GM23338 (cell line): ENCODE data around the gene SMG7.

Experiments
- CTCF ChIP-seq, 2 experiments: fragments of 200-600 bp in 1 of 2; sonication (generic) in 1 of 2; conservative IDR thresholded peaks; 2 replicates each; pipeline versions ENCODE4 v1.5.1 to v1.6.1; 2016 to 2017; ENCODE audit warnings: antibody characterized with exemption in 2 of 2, low read depth in 2 of 2, mild to moderate bottlenecking in 2 of 2, moderate library complexity in 1 of 2
- EZH2 ChIP-seq: fragments of 200-600 bp; sonication (generic); IDR thresholded peaks from one replicate; pipeline ENCODE4 v1.8.0; 2017; ENCODE audit warnings: antibody characterized with exemption, mild to moderate bottlenecking, low read depth; ENCODE audit not compliant: unreplicated experiment
- EZH2phosphoT487 ChIP-seq: fragments of 200-600 bp; sonication (generic); IDR thresholded peaks from one replicate; pipeline ENCODE4 v1.8.1; 2018; ENCODE audit warnings: antibody characterized with exemption; ENCODE audit not compliant: unreplicated experiment
- JUNB ChIP-seq: IDR thresholded peaks from one replicate; pipeline ENCODE4 v1.6.1; 2016; ENCODE audit warnings: antibody characterized with exemption; ENCODE audit not compliant: unreplicated experiment
- POLR2AphosphoS5 ChIP-seq: IDR thresholded peaks from 2 replicates; pipeline ENCODE4 v1.6.1; 2016; ENCODE audit warnings: antibody characterized with exemption, low read depth
- REST ChIP-seq: IDR thresholded peaks from one replicate; pipeline ENCODE4 v1.6.1; 2018; ENCODE audit warnings: antibody characterized with exemption; ENCODE audit not compliant: unreplicated experiment

- TF ChIP-seq CTCF (conservative IDR thresholded peaks at IDR 0.05; ENCODE audit: low read depth in 2 of 2) (no peak), POLR2AphosphoS5 (no peak), EZH2phosphoT487 (no peak), EZH2 (no peak), REST (no peak), JUNB (no peak)
These were observed 17.9 kb upstream of the SMG7 start for GRCh38 chr1:183454377-183454776.
